ENCODE measurements around the gene FBXL13. TPM values are rescaled to one million over a fixed set of nuclear protein-coding genes. Genes with fewer than 3 reads are reported as not detected.
"Not testable (repeated sequence)": the region's sequence is repeated elsewhere in the genome, so short reads cannot be mapped to it uniquely, and the experiment has no call there.

FBXL13 gene
- total RNA-seq, 1 donor, result 2.2 TPM

- not testable (repeated sequence) for H3K27me3 ChIP-seq (ENCODE audit: insufficient read depth, low read length); H4K20me1 ChIP-seq (ENCODE audit: insufficient read depth, low read length); H3K4me3 ChIP-seq (ENCODE audit: insufficient read depth, low read length); H3K9me3 ChIP-seq (ENCODE audit: low read depth, low read length); H2AFZ ChIP-seq (ENCODE audit: low read length); H3K4me1 ChIP-seq (ENCODE audit: insufficient read depth, low read length); H3K79me2 ChIP-seq (ENCODE audit: insufficient read depth, low read length); H3K4me2 ChIP-seq (ENCODE audit: insufficient read depth, low read length); DNase-seq (ENCODE audit: insufficient read length, low spot score, missing footprints); H3K36me3 ChIP-seq (ENCODE audit: insufficient read depth, low read length); H3K27ac ChIP-seq (ENCODE audit: low read depth, low read length)
Measured at GRCh38 chr7:102958004-102958403, 116.6 kb downstream of the FBXL13 start.

GRCh38 chr7:102954359-102954758, 120.2 kb downstream of the FBXL13 start:
- not testable (repeated sequence) for H3K4me3 ChIP-seq (ENCODE audit: insufficient read depth, low read length); H4K20me1 ChIP-seq (ENCODE audit: insufficient read depth, low read length); H3K9me3 ChIP-seq (ENCODE audit: low read depth, low read length); H2AFZ ChIP-seq (ENCODE audit: low read length); H3K4me1 ChIP-seq (ENCODE audit: insufficient read depth, low read length); H3K27ac ChIP-seq (ENCODE audit: low read depth, low read length); DNase-seq (ENCODE audit: insufficient read length, low spot score, missing footprints); H3K79me2 ChIP-seq (ENCODE audit: insufficient read depth, low read length); H3K4me2 ChIP-seq (ENCODE audit: insufficient read depth, low read length); H3K36me3 ChIP-seq (ENCODE audit: insufficient read depth, low read length); H3K27me3 ChIP-seq (ENCODE audit: insufficient read depth, low read length)

GRCh38 chr7:102953406-102953805, 121.2 kb downstream of the FBXL13 start:
- no peak overlapping the region for H3K27ac ChIP-seq (ENCODE audit: low read depth, low read length)
- no peaks in the 10 kb centered on the region for H3K4me1 ChIP-seq (ENCODE audit: insufficient read depth, low read length)
- no peaks in the 10 kb centered on the region for H3K79me2 ChIP-seq (ENCODE audit: insufficient read depth, low read length)
- no peak overlapping the region for H2AFZ ChIP-seq (ENCODE audit: low read length)
- no peaks in the 10 kb centered on the region for H3K9me3 ChIP-seq (ENCODE audit: low read depth, low read length)
- no peaks in the 10 kb centered on the region for H4K20me1 ChIP-seq (ENCODE audit: insufficient read depth, low read length)
- no peak overlapping the region for H3K4me2 ChIP-seq (ENCODE audit: insufficient read depth, low read length)
- H3K4me3 ChIP-seq (ENCODE audit: insufficient read depth, low read length), result no peak overlapping the region
- H3K36me3 ChIP-seq (ENCODE audit: insufficient read depth, low read length), result no peaks in the 10 kb centered on the region
- TF ChIP-seq, protein P1, sequence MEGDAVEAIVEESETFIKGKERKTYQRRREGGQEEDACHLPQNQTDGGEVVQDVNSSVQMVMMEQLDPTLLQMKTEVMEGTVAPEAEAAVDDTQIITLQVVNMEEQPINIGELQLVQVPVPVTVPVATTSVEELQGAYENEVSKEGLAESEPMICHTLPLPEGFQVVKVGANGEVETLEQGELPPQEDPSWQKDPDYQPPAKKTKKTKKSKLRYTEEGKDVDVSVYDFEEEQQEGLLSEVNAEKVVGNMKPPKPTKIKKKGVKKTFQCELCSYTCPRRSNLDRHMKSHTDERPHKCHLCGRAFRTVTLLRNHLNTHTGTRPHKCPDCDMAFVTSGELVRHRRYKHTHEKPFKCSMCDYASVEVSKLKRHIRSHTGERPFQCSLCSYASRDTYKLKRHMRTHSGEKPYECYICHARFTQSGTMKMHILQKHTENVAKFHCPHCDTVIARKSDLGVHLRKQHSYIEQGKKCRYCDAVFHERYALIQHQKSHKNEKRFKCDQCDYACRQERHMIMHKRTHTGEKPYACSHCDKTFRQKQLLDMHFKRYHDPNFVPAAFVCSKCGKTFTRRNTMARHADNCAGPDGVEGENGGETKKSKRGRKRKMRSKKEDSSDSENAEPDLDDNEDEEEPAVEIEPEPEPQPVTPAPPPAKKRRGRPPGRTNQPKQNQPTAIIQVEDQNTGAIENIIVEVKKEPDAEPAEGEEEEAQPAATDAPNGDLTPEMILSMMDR (IDR thresholded peaks at IDR 0.05; ENCODE audit: extremely low read depth, low read depth, low read length), result no peak
- no peak for DNase-seq (ENCODE audit: insufficient read length, low spot score, missing footprints)
- H3K27me3 ChIP-seq (ENCODE audit: insufficient read depth, low read length), result no peaks in the 10 kb centered on the region

DNA sequence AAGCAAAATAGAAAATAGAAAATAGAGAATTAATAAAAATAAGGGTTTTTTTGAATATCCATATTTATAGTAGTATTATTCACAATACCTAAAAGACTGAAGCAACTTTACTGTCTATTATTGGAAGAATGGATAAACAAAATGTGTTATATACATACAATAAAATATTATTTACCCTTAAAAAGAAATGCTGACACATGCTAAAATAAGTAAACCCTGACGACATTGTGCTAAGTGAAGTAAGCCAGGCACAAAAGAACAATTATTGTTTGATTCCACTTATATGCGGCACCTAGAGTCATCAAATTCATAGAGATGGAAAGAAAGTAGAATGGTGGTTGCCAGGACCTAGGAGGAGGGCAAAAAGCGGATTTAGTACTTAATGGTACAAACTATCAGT, 122.8 kb downstream of the FBXL13 start:
- Histone ChIP-seq H2AFZ (ENCODE audit: low read length) (no peak overlapping the region), H3K4me3 (ENCODE audit: insufficient read depth, low read length) (no peak overlapping the region), H3K36me3 (ENCODE audit: insufficient read depth, low read length) (no peaks in the 10 kb centered on the region), H3K4me1 (ENCODE audit: insufficient read depth, low read length) (no peaks in the 10 kb centered on the region), H3K27me3 (ENCODE audit: insufficient read depth, low read length) (no peaks in the 10 kb centered on the region), H3K79me2 (ENCODE audit: insufficient read depth, low read length) (no peaks in the 10 kb centered on the region), H3K27ac (ENCODE audit: low read depth, low read length) (no peak overlapping the region), H3K9me3 (ENCODE audit: low read depth, low read length) (no peaks in the 10 kb centered on the region), H4K20me1 (ENCODE audit: insufficient read depth, low read length) (no peaks in the 10 kb centered on the region), H3K4me2 (ENCODE audit: insufficient read depth, low read length) (no peak overlapping the region)
- DNase-seq (ENCODE audit: insufficient read length, low spot score, missing footprints), result no peak
- TF ChIP-seq, protein P1 (IDR thresholded peaks at IDR 0.05; ENCODE audit: extremely low read depth, low read depth, low read length), result no peak

DNA sequence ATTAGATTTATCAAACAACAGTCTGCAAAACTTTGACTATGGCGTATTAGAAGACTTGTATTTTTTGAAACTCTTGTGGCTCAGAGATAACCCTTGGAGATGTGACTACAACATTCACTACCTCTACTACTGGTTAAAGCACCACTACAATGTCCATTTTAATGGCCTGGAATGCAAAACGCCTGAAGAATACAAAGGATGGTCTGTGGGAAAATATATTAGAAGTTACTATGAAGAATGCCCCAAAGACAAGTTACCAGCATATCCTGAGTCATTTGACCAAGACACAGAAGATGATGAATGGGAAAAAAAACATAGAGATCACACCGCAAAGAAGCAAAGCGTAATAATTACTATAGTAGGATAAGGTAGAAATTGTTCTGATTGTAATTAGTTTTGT, 130.4 kb downstream of the FBXL13 start:
- H3K4me2 ChIP-seq (ENCODE audit: insufficient read depth, low read length), result no peak overlapping the region
- no peaks in the 10 kb centered on the region for H4K20me1 ChIP-seq (ENCODE audit: insufficient read depth, low read length)
- no peak overlapping the region for H2AFZ ChIP-seq (ENCODE audit: low read length)
- no peaks in the 10 kb centered on the region for H3K27me3 ChIP-seq (ENCODE audit: insufficient read depth, low read length)
- no peak overlapping the region for H3K4me3 ChIP-seq (ENCODE audit: insufficient read depth, low read length)
- H3K79me2 ChIP-seq (ENCODE audit: insufficient read depth, low read length), result no peaks in the 10 kb centered on the region
- no peak for DNase-seq (ENCODE audit: insufficient read length, low spot score, missing footprints)
- no peaks in the 10 kb centered on the region for H3K4me1 ChIP-seq (ENCODE audit: insufficient read depth, low read length)
- no peak overlapping the region for H3K27ac ChIP-seq (ENCODE audit: low read depth, low read length)
- TF ChIP-seq, protein P1 (IDR thresholded peaks at IDR 0.05; ENCODE audit: extremely low read depth, low read depth, low read length), result no peak
- H3K9me3 ChIP-seq (ENCODE audit: low read depth, low read length), result no peaks in the 10 kb centered on the region
- H3K36me3 ChIP-seq (ENCODE audit: insufficient read depth, low read length), result no peaks in the 10 kb centered on the region

Data from osteoblast (primary cell).